HT1080 (cell line): ENCODE data around the gene CRAMP1. TPM values are rescaled to one million over a fixed set of nuclear protein-coding genes. Genes with fewer than 3 reads are reported as not detected.
"Not testable (repeated sequence)": the region's sequence is repeated elsewhere in the genome, so short reads cannot be mapped to it uniquely, and the experiment has no call there.

Experiments used
- DNase-seq: peaks from one replicate; pipeline ENCODE4 v3.0.0-alpha.2; 2015; ENCODE audit warnings: low read depth
- total RNA-seq: library from RNA; depleted of rRNA; stranded (reverse); fragments of >200 nt; shearing (Covaris generic); gene quantifications from 2 replicates; pipeline ENCODE4 v1.2.3, GENCODE V29; 2014

Gene CRAMP1
- total RNA-seq, 1 experiment from 2014 or later, result 5.7 TPM

DNA sequence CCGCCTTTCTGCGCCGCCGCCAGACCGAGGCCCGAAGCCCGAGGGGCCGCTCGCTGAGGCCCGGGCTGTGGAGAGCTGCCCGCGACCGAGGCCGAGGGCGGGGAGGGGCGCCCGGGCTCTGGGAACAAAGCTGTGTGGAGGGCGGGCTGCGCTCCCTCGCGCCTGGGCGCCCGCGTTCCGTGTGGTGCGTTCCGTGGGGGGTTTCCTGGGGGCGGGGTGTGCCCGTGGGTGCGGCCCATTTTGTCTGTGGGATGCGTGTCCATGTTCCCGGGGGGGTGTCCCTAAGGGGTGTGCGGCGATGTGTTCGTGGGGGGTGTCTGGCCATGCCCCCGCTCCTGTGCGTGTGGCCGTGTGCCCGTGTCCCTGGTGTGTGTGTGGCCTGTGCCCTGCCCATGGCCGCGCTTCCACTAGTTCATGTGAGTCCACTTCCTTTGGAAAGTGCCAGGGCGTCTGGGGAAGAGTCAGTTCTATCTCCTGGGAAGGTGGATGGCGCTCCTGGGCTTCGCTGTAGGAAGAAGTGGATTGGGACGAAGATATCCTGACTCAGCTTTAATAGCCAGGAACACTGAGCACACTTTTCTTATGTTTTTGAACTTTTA, 66.4 kb downstream of the CRAMP1 start:
- peak; percentile 30 for DNase-seq

DNA sequence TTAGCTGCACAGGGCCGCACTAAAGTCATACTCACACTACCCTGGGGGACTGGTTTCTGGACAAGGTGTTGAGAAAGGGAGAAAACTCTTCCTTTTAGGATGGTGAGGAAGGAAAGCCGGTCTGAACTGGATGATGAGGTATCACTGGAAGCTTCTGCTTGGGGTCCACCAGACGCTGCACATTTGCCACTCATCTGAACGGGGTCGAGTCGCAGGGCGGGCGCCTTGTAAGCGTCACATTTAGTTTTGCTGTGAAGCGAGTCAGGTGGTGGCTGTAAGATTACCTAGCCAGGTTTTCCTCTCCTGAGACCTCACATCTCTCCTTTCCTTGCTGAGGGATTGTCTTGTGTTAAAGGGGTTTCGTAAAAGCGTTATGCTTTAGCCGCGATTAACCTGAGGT, 68.2 kb downstream of the CRAMP1 start:
- no peak for DNase-seq

DNA sequence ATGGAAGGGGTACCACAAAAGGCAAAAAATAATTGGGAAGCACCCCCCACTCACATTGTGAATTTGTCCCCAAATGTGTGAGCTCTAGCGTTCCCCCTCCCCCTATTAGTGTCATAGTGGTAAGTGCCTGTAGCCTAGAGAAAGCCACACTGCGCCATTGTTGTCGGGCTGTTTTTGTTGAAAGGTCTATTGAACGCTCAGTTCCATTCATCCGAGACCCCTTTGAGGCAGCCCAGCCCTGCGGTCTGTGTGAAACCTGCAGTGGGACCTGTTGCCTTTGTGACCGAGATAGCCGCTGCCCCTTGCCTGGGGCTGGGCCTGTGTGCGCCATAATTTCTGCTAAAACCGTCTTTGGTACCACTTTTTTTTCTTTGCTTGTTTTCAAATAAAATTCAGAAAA, 68.9 kb downstream of the CRAMP1 start:
- no peak for DNase-seq

DNA sequence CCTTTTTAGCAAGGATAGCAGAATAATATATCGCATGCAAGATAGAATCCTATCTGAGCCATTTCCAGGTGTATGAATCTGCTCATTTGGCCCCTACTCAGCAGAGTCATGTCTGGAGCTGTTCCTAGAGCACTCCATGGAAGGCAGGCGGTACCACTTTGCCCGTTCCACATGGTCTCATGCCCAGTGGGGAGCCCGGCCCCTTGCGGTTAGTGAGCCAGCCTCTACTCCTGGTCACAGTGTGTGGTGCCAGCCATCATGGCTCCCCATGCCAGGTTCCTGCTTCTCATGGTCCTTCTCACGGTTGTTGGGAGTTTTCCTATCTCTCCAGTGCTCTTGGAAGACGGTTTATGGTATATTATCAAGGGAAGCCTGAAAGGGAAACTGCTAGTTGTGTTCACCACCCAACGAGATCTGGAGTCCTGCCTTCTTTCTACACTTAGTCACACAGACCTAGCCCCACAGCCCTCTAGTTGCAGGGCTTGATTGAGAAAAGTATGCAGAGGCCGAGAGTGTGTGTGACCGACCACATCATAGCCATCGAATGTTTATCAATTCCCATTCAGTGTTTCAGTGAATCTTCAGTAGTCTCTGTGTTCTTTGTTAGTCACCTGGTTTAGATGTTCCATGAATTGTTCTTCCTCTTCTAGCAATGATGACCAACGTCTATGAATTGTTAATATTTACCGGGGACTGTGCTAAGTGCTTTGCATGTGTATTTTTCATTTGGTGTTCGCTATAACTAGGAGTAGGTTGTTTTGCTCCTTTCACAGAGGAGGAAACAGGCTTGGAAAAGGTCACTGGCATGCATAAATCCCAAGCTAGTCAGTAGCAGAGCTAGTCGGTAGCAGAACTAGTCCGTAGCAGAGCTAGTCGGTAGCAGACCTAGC, 75.5 kb downstream of the CRAMP1 start:
- DNase-seq, result no peak

DNA sequence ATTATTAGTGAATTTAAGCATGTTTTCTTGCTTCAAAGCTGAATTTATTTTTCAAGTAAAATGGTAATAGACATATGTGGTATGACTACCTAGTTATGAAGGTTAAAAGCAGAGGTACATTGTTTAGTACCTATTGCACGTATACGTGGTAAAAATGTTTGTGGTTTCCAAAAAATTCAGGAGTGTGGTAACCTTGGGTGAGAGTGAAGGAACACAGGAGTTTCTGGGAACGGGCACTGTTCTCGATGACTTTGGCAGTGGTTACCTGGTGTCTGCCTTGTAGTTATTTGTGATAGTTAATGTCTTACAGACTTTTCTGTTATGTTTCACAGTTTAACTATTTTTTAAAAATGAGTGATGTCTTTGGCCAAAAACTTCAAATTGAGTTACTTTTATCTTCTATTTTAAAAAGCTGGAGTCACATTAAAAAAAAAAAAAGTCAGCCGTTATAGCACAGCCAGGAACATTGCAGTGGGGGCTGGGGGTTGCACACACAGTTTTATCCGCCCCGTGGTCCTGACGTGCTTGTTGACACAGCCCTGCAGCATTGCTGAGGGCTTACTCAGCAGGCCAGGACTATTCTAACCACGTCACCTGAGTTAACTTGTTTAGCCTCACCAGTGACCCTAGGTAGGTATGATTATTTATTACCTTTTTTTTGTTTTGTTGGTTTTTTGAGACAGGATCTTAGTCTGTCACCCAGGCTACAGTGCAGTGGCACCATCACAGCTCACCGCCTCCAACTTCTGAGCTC, 76.8 kb downstream of the CRAMP1 start:
- peak; percentile 82 for DNase-seq

DNA sequence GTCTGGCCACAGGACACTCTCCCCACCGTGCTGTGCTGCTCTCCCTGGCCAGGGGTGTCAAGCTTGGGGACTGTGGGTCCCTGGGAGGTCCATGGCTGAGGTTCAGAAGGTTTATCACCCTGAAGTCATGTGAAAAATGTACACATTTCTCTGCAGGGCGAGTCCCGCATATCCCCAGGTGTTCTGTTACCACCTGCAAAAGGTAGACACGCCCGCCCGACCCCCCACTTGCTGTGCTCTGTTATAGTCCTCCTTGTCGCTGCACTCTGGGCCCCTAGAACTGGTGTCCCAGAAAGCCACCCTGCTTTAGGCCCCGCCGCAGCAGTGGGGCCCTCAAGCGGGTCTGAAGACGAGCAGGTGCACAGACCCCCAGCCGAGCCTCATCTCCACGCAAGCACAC, 77.7 kb downstream of the CRAMP1 start:
- no peak for DNase-seq

DNA sequence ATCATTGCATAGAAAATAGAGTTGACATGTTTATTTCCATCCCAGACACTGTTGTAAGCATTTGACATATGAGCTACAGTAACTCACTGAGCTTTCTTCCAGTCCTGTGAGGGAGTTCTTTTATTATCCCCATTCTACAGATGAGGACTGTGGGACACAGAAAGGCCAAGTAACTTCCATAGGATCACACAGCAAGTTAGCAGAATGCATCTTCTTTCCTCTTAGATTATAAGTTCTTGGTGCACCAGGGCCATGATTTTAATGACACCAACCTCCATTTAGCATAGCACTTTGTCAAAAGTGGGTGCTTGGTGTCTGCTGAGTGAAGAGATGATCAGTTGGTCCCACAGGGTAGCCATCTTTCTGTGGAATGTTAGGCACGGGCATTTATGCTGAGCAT, 78.7 kb downstream of the CRAMP1 start:
- DNase-seq, result no peak

DNA sequence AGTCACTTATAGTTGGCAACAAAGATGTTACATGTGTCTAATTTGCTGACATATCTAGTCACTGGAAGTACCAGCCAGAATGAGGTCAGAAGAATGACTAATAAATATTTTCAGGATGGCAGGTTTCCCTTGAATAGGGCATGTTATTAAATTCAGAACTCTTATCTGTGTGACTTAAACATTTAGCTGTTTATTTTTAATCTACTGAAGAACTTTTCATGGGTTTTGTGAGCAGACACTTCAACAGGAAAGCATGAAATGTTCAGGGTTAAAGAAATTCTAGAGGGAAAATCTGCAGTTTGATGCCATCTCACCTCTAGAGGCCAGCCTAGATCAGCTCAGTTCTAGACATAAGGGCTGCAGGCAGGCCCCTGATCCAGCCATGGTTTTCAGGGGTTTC, 79.1 kb downstream of the CRAMP1 start:
- DNase-seq, result peak; percentile 62

DNA sequence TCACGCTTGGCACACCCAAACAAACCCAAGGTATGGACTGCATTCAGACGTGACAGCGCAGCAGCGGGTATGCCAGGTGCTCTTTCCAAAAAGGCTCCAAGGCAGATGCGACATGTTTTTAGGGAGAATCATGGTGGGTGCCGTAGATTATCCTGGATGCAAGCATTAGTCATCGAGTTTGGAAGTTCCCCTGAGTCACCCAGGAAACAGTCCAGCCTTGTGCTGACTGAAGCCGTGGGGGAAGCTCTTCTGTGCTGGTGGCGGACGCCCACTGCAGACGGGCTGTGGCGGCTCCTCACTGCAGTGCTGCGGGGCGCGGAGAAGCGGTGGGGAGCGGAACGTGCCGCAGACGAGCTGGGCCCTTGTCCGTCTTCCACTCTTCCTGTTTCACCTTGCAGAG, 79.8 kb downstream of the CRAMP1 start:
- DNase-seq, result peak; percentile 83

DNA sequence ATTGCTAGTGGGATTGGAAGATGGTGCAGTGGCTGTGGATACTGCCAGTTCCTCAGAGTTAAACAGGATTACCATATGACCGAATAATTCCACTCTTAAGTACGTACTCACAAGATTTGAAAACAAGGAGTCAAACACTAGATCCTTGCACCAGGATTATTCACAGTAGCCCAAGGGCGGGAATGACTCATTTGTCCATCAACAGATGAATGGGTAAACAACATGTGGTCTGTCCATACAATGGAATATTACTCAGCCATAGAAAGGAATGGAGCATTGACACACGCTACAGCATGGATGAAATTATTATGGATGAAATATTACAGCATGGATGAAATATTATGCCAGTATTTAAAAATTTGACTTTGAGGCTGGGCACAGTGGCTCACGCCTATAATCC, 84.7 kb downstream of the CRAMP1 start:
- no peak for DNase-seq

DNA sequence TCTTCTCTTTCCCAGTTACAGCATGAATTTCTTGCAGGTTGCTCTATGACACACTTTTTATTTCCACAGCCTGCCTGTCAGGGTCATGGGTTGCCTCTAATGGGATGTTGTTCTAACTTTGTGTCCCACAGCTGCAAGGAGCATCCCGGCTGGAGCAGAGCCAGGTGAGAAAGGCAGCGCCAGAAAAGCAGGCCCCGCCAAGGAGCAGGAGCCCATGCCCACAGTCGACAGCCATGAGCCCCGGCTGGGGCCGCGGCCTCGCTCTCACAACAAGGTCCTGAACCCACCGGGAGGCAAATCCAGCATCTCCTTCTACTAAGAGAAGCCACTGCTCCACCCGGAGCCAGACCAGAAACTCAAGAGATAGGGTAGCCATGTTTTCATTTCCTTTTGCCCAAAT, 86.5 kb downstream of the CRAMP1 start:
- no peak for DNase-seq

DNA sequence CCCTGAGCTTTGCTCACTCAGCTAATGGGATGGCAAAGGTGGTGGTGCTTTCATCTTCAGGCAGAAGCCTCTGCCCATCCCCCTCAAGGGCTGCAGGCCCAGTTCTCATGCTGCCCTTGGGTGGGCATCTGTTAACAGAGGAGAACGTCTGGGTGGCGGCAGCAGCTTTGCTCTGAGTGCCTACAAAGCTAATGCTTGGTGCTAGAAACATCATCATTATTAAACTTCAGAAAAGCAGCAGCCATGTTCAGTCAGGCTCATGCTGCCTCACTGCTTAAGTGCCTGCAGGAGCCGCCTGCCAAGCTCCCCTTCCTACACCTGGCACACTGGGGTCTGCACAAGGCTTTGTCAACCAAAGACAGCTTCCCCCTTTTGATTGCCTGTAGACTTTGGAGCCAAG, 88.1 kb downstream of the CRAMP1 start:
- DNase-seq, result no peak

DNA sequence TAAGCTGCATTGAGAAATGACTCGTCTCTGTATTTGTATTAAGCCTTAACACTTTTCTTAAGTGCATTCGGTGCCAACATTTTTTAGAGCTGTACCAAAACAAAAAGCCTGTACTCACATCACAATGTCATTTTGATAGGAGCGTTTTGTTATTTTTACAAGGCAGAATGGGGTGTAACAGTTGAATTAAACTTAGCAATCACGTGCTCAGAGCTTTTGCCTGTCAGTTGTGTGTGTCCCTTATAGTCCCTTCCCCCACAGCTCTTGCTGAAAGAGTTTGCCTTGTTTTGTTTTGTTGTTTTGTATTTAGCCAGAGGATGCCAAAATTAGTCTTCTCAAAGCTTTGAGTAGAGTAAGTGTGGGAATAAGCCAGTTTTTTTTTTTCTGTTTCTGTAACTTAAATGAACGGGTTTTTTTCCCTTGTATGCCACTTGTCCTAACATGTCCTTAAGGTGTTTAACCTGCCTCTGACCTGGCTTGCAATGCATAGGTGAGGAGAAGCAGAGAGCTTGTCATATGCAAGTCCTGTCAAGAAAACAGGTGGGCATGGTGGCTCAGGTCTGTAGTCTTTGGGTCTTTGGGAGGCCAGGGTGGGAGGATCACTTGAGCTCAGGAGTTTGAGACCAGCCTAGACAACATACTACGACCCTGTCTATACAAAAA, 89.2 kb downstream of the CRAMP1 start:
- DNase-seq, result no peak

DNA sequence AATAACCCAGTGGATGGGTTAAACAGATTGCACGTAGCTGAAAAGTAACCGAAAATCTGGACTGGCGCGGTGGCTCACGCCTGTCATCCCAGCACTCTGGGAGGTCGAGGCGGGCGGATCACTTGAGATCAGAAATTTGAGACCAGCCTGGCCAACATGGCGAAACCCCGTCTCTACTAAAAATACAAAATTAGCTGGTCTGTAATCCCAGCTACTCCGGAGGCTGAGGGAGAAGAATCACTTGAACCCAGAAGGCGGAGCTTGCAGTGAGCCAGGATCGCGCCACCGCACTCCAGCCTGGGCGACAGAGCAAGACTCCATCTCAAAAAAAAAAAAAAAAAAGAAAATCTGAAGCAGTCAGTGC, 93.1 kb downstream of the CRAMP1 start:
- not testable (repeated sequence) for DNase-seq

DNA sequence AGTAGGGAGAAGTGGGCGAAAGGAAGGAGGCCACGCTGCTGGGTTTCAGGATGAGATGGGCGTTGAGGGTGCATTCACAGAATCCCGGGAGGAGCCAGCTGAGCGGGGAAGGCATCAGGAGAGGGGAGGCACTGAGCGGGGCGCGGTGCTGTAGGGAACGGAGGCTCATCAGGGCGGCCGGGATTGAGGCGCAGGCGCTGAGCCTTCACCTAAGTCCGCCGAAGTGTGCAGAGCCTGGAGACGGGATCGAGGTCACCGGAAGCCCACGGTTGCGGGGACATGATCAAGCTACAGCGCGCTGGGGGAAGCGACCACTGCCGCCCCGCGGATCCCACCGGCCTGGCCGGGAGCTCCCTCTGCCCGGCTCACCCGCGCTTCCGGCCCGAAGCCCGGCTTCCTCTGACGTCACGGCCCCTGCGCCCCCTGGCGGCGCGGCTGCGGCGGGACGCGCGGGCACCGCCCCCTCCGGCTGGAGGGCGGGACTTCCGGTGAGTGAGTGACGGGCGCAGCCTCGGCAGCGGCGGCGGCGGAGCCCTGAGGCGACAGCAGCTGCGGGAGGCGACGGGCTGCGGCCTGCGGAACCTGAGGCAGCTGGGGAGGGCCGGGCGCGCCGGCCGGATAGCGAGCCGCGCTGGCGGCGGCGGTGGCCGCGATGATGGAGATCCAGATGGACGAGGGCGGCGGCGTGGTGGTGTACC, 93.7 kb downstream of the CRAMP1 start, which contains the start of gene MAPK8IP3:
TSS of gene MAPK8IP3 (plus strand) at position 508 of the 698 bp plus-strand sequence. CDS start at position 653, 145 bp downstream.
- DNase-seq, result peak; percentile 91

DNA sequence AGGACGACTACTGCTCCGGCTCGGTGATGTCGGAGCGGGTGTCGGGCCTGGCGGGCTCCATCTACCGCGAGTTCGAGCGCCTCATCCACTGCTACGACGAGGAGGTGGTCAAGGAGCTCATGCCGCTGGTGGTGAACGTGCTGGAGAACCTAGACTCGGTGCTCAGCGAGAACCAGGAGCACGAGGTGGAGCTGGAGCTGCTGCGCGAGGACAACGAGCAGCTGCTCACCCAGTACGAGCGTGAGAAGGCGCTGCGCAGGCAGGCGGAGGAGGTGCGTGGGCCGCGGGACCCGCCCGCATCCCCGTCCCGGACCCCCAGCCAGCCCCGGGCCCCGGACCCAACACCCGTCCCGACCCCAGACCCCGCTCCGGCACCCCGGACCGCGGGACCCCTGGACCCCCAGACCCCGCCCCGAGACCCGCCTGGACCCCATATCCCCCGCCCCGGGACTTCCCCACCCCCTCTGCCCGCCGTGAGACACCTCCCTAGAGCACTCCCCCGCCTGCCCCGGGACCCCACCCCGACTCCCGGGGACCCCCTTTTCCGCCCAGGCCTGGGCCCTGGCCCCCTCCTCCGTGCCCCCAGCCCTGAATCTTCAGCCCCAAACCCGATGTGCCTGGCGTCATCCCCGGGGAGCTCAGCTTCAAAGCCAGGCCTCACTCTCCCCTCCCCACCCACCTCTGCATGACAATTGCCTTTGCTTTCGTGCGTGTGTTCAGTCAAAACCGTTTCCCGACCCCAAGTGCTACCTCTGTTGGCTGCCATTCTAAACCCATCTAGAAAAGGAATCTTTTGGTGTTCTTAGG, 94.4 kb downstream of the CRAMP1 start:
- no peak for DNase-seq

DNA sequence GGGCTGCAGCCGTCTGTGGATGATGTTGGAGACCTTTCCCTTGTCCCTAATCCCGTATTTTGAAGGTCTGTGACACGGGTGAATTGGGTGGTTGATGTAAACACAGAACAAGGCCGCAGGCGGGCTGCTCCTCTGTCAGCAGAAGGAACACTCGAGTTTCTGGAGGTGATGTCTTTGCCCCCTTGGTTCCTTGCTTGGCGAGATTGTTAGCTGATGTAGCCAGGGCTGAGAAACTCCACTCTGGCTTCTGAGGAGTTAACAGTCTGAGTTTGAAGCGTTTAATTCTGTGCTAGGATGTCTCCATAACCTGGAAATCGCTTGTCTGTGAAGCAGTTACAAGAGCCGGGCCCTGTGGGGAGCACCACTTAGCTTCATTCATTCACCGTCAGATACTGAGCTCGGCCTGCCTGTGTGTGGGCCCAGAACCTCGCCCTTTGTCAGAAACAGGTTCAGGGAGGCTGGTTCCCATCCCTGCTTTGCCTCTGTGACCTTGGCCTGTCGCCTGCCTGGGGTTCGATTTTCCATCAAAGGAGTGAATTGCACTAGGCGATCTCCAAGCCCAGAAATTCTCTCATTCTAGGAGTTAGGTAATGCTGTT, 95.1 kb downstream of the CRAMP1 start:
- peak; percentile 23 for DNase-seq

DNA sequence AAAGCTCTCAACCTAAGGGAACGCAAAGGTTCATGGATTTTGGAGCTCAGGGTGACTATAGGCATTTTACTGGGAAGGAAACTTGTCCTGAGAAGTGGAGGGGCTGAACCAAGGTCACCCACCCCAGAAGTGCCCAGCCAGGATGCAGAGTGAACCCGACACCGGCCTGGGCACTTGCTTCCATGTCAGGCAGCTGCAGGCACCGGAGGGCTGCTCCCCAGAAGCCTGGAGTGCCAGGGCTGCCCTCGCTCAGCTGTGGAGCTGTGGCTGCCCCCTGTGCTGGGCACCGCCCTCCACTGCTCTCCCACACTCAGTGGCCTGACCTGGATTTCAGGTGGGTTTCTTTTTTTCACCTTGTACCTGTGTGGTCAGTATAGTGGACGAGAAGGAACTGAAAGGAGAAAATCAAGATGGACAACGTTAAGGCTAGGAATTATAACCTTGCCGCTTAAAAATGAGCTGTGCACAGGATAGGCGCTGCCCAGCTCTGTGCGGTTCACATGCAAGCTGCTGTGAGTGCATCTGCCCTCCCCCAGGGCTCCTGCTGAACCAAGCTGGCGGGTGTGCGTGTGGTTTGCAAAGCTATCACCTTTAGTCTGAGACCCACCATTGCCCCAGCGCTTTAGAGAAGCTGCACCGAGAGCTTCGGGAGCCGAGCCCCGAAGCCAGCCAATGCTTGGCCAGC, 96.1 kb downstream of the CRAMP1 start:
- no peak for DNase-seq

DNA sequence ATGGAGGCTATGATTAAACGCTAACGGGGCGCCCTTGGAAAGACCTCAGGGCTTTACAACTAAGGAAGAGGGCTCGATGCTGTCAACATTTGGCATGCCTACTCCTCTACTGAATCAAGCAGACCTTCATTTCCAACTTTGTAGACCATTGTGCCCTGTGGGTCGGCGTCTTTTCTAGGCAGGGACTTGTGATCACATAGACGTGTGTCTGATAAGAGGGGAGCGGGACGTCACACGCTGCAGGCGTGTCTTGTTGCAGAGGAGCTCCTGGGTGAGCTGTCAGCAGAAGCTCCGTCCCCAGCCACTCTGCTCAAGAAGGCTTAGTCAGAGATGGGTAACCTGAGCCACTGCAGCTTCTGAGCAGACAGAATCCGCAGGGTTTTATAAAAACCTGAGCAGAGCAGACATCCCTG, 96.6 kb downstream of the CRAMP1 start:
- DNase-seq, result peak; percentile 92
